Erythroblast (primary cell): ENCODE data around the gene IFIH1.

Experiments used
- GATA1 ChIP-seq: IDR thresholded peaks from 2 replicates; pipeline ENCODE4 v1.6.1; 2011; ENCODE audit warnings: low read depth, mild to moderate bottlenecking, control low read depth, low read length, moderate library complexity
- POLR2A ChIP-seq: IDR thresholded peaks from 2 replicates; pipeline ENCODE4 v1.6.1; 2011; ENCODE audit warnings: mild to moderate bottlenecking, low read length

DNA sequence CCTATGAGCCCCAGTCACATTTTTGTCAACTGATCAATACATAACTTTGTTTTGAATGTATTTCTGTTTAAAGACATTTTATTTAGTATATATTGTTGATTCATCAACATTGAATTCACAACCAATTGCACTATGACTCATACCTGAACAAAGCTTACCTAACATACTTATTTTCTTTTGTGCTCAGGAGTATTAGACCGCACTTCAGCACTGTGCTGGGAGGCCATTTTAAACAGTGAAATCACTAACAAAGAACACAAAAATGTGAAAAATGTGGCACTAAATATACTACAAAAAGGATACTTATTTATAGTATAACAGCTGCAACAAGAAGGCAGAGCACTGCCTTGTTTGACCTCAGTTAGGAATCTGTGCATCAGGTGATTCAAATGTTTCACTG is 12.4 kb upstream of the IFIH1 start:
- no peak for TF ChIP-seq POLR2A
- TF ChIP-seq GATA1: no peak
